GM12878 (cell line): Measurements from ENCODE around the gene HCAR1. TPM values are rescaled to one million over a fixed set of nuclear protein-coding genes. Genes with fewer than 3 reads are reported as not detected.
A peak's percentile ranks its signal among the peaks of the same experiment; 100 is the strongest.

ENCODE experiments used
- ATF2 ChIP-seq: IDR thresholded peaks from 2 replicates; pipeline ENCODE4 v1.6.1; 2012; ENCODE audit warnings: low read length, inconsistent platforms
- BACH1 ChIP-seq: fragments of 450-650 bp; IDR thresholded peaks from 2 replicates; pipeline ENCODE4 v1.6.1; 2017; ENCODE audit warnings: mild to moderate bottlenecking, borderline replicate concordance
- CBX3 ChIP-seq: fragments of 200-600 bp; sonication (generic); IDR thresholded peaks from 2 replicates; pipeline ENCODE4 v1.6.1; 2016; ENCODE audit warnings: low read depth, borderline replicate concordance
- EP300 ChIP-seq, 2 experiments: fragments of 150-350 bp in 1 of 2; IDR thresholded peaks; 2 replicates each; pipeline ENCODE4 v1.6.1; 2011 to 2012; ENCODE audit warnings: low read depth in 2 of 2, low read length in 2 of 2, borderline replicate concordance in 1 of 2, improper control_type of control experiment in 1 of 2, inconsistent platforms in 1 of 2; ENCODE audit not compliant: control insufficient read depth in 1 of 2
- GATAD2B ChIP-seq: fragments of 450-650 bp; conservative IDR thresholded peaks from 2 replicates; pipeline ENCODE4 v1.6.1; 2017; ENCODE audit warnings: low read depth, mild to moderate bottlenecking, moderate library complexity
- HDAC6 ChIP-seq: fragments of 200-600 bp; sonication (generic); IDR thresholded peaks from one replicate; pipeline ENCODE4 v1.8.0; 2017; ENCODE audit warnings: antibody characterized with exemption; ENCODE audit not compliant: unreplicated experiment
- HSF1 ChIP-seq: fragments of 150-350 bp; IDR thresholded peaks from 2 replicates; pipeline ENCODE4 v1.6.1; 2014; ENCODE audit warnings: mild to moderate bottlenecking, low read depth, low read length
- LARP7 ChIP-seq: fragments of 450-650 bp; IDR thresholded peaks from 2 replicates; pipeline ENCODE4 v1.6.1; 2017; ENCODE audit warnings: mild to moderate bottlenecking
- NFYA ChIP-seq: IDR thresholded peaks from 2 replicates; pipeline ENCODE4 v1.6.1; 2011; ENCODE audit warnings: low read depth, mild to moderate bottlenecking, low read length, improper control_type of control experiment, borderline replicate concordance
- PAX8 ChIP-seq: fragments of 450-650 bp; IDR thresholded peaks from 2 replicates; pipeline ENCODE4 v1.6.1; 2017; ENCODE audit warnings: mild to moderate bottlenecking, moderate library complexity
- POLR2A ChIP-seq: IDR thresholded peaks from 2 replicates; pipeline ENCODE4 v1.6.1; 2011; ENCODE audit warnings: low read depth, mild to moderate bottlenecking, low read length
- POLR2AphosphoS2 ChIP-seq: IDR thresholded peaks from 2 replicates; pipeline ENCODE4 v1.6.1; 2011; ENCODE audit warnings: low read depth, mild to moderate bottlenecking, low read length, improper control_type of control experiment, moderate library complexity
- RAD21 ChIP-seq: IDR thresholded peaks from 2 replicates; pipeline ENCODE4 v1.6.1; 2011; ENCODE audit warnings: mild to moderate bottlenecking, low read depth, low read length, moderate library complexity; ENCODE audit not compliant: insufficient read depth
- RCOR1 ChIP-seq: conservative IDR thresholded peaks from 2 replicates; pipeline ENCODE4 v1.6.1; 2012; ENCODE audit warnings: low read depth, low read length, improper control_type of control experiment
- SIX5 ChIP-seq: IDR thresholded peaks from 2 replicates; pipeline ENCODE4 v1.6.1; 2011; ENCODE audit warnings: mild to moderate bottlenecking, low read depth, low read length, moderate library complexity; ENCODE audit not compliant: severe bottlenecking
- SMC3 ChIP-seq: IDR thresholded peaks from 2 replicates; pipeline ENCODE4 v1.6.1; 2011; ENCODE audit warnings: low read length, improper control_type of control experiment, borderline replicate concordance
- SPI1 ChIP-seq: IDR thresholded peaks from 2 replicates; pipeline ENCODE4 v1.6.1; 2011; ENCODE audit warnings: low read depth, mild to moderate bottlenecking, low read length, moderate library complexity, borderline replicate concordance; ENCODE audit not compliant: insufficient read depth
- SUPT20H ChIP-seq: IDR thresholded peaks from 2 replicates; pipeline ENCODE4 v1.6.1; 2011; ENCODE audit warnings: low read depth, mild to moderate bottlenecking, low read length, moderate library complexity, borderline replicate concordance; ENCODE audit not compliant: control insufficient read depth
- TAF1 ChIP-seq: IDR thresholded peaks from 2 replicates; pipeline ENCODE4 v1.6.1; 2011; ENCODE audit warnings: mild to moderate bottlenecking, low read depth, low read length, borderline replicate concordance
- polyA plus RNA-seq, 11 experiments: library from polyadenylated mRNA; depleted of rRNA in 4 of 11; unstranded in 6 of 11; stranded (reverse) in 5 of 11; fragments of >200 nt; fragmentation: Nextera tagmentation in 4 of 11; fragmentation: Illumina TruSeq in 1 of 11; extraction: Ambion mirVana in 4 of 11; extraction: Trizol in 1 of 11; gene quantifications; 1 replicate in 1 of 11; 2 replicates in 10 of 11; pipeline versions ENCODE4 v1.2.1 to v1.2.3, GENCODE V29; 2011 to 2016; ENCODE audit warnings: inconsistent platforms in 2 of 11, missing spikeins in 2 of 11, low read depth in 1 of 11
- total RNA-seq, 4 experiments: library from RNA; depleted of rRNA in 3 of 4; stranded (reverse); fragments of >200 nt in 3 of 4; fragmentation: Illumina TruSeq in 1 of 4; extraction: Trizol in 1 of 4; gene quantifications; 2 replicates each; pipeline versions ENCODE4 v1.2.1 to v1.2.3, GENCODE V29; 2013 to 2021
- TF ChIP-seq, protein P1 (sequence below): IDR thresholded peaks from 2 replicates; pipeline ENCODE4 v1.6.1; 2011; ENCODE audit warnings: borderline replicate concordance, low read depth, mild to moderate bottlenecking, moderate library complexity, low read length; ENCODE audit not compliant: insufficient read depth, poor library complexity, severe bottlenecking
- TF ChIP-seq, protein P2 (sequence below): fragments of 450-650 bp; formaldehyde crosslinking; IDR thresholded peaks from 2 replicates; pipeline ENCODE4 v1.4.0; 2020; ENCODE audit warnings: mild to moderate bottlenecking, moderate library complexity

Gene HCAR1
- total and polyA plus RNA-seq, 10 of the 15 experiments (the other 5 are each of a cell fraction or from before 2014, with no cell fraction given), result 0.01 to 0.05 (median 0.04) TPM; not detected in 7

- TF ChIP-seq RAD21 (peak; percentile 94), SPI1 (no peak), LARP7 (peak; percentile 77), SMC3 (peak; percentile 99), TAF1 (peak; percentile 92), RCOR1 (peak; percentile 100), POLR2AphosphoS2 (peak; percentile 81), EP300 (IDR thresholded peaks at IDR 0.05; ENCODE audit: borderline replicate concordance in 1 of 2, control insufficient read depth in 1 of 2, low read depth in 2 of 2, low read length in 2 of 2) (no peak), ATF2 (peak; percentile 87), HDAC6 (peak; percentile 51), HSF1 (peak; percentile 55; the same call in 1 of the 2 replicates), PAX8 (no peak), POLR2A (peak; percentile 96), NFYA (no peak), CBX3 (no peak), SIX5 (peak; percentile 26), BACH1 (peak; percentile 96), GATAD2B (peak; percentile 85; the same call in 1 of the 2 replicates), SUPT20H (no peak)
- TF ChIP-seq, protein P1, sequence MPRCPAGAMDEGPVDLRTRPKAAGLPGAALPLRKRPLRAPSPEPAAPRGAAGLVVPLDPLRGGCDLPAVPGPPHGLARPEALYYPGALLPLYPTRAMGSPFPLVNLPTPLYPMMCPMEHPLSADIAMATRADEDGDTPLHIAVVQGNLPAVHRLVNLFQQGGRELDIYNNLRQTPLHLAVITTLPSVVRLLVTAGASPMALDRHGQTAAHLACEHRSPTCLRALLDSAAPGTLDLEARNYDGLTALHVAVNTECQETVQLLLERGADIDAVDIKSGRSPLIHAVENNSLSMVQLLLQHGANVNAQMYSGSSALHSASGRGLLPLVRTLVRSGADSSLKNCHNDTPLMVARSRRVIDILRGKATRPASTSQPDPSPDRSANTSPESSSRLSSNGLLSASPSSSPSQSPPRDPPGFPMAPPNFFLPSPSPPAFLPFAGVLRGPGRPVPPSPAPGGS, result no peak
- TF ChIP-seq, protein P2, sequence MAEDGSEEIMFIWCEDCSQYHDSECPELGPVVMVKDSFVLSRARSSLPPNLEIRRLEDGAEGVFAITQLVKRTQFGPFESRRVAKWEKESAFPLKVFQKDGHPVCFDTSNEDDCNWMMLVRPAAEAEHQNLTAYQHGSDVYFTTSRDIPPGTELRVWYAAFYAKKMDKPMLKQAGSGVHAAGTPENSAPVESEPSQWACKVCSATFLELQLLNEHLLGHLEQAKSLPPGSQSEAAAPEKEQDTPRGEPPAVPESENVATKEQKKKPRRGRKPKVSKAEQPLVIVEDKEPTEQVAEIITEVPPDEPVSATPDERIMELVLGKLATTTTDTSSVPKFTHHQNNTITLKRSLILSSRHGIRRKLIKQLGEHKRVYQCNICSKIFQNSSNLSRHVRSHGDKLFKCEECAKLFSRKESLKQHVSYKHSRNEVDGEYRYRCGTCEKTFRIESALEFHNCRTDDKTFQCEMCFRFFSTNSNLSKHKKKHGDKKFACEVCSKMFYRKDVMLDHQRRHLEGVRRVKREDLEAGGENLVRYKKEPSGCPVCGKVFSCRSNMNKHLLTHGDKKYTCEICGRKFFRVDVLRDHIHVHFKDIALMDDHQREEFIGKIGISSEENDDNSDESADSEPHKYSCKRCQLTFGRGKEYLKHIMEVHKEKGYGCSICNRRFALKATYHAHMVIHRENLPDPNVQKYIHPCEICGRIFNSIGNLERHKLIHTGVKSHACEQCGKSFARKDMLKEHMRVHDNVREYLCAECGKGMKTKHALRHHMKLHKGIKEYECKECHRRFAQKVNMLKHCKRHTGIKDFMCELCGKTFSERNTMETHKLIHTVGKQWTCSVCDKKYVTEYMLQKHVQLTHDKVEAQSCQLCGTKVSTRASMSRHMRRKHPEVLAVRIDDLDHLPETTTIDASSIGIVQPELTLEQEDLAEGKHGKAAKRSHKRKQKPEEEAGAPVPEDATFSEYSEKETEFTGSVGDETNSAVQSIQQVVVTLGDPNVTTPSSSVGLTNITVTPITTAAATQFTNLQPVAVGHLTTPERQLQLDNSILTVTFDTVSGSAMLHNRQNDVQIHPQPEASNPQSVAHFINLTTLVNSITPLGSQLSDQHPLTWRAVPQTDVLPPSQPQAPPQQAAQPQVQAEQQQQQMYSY, result no peak
Observed at GRCh38 chr12:122752464-122753318, 22.0 kb upstream of the HCAR1 start, which contains the start of gene DENR (continued).
